Heart left ventricle (tissue), 16 donors: Measurements from ENCODE around the gene LMAN2L. TPM values are rescaled to one million over a fixed set of nuclear protein-coding genes. Genes with fewer than 3 reads are reported as not detected.

Experiments used
- ATAC-seq, 4 donors: fragments of 200-7000 bp; cut with Tn5 transposase; one replicate each; pipeline ENCODE4 v1.9.1; 2020 to 2022; ENCODE audit warnings: moderate library complexity in 4 of 4, mild to moderate bottlenecking in 3 of 4, moderate number of reproducible peaks in 1 of 4
- DNase-seq, 5 donors: peaks; one replicate each; pipeline ENCODE4 v3.0.0-alpha.2; 2020
- H3K27ac ChIP-seq, 12 donors: fragments of 200-600 bp; sonication (generic) in 4 of 12; one replicate each; pipeline versions ENCODE4 v1.5.0 to v1.8.0; 2016 to 2022; ENCODE audit warnings: mild to moderate bottlenecking in 2 of 12
- H3K27me3 ChIP-seq, 9 donors: fragments of 200-600 bp; sonication (generic) in 2 of 9; one replicate each; pipeline versions ENCODE4 v1.5.1 to v1.8.0; 2016 to 2022; ENCODE audit warnings: mild to moderate bottlenecking in 3 of 9
- H3K36me3 ChIP-seq, 9 donors: fragments of 200-600 bp; sonication (generic) in 2 of 9; one replicate each; pipeline versions ENCODE4 v1.5.0 to v1.8.0; 2018 to 2022; ENCODE audit warnings: mild to moderate bottlenecking in 2 of 9
- H3K4me1 ChIP-seq, 12 donors: fragments of 200-600 bp; sonication (generic) in 4 of 12; one replicate each; pipeline versions ENCODE4 v1.5.0 to v1.8.0; 2016 to 2022; ENCODE audit warnings: mild to moderate bottlenecking in 3 of 12
- H3K4me3 ChIP-seq, 12 donors: fragments of 200-600 bp; sonication (generic) in 4 of 12; one replicate each; pipeline versions ENCODE4 v1.5.0 to v1.8.0; 2017 to 2022; ENCODE audit warnings: mild to moderate bottlenecking in 9 of 12, moderate library complexity in 4 of 12
- H3K9me3 ChIP-seq, 12 donors: fragments of 200-600 bp; sonication (generic) in 4 of 12; one replicate each; pipeline versions ENCODE4 v1.5.0 to v1.8.0; 2016 to 2022; ENCODE audit warnings: mild to moderate bottlenecking in 1 of 12
- POLR2A ChIP-seq, 2 donors: fragments of 450-650 bp; IDR thresholded peaks; one replicate each; pipeline ENCODE4 v1.6.1; 2017; ENCODE audit warnings: antibody characterized with exemption in 2 of 2, mild to moderate bottlenecking in 2 of 2, moderate library complexity in 2 of 2
- WGBS, 4 donors: extraction: QIAGEN DNeasy Blood & Tissue Kit in 2 of 4; methylation state at CpG; one replicate each; pipeline versions ENCODE4 v1.1.5 to v1.1.7; 2013 to 2018; 5-methylcytosine and 5-hydroxymethylcytosine counted together
- intact Hi-C, 10 donors: fragments of 100-400 bp; cut with DNase I; formaldehyde crosslinking; loops; one replicate each; pipeline versions ENCODE4 v1.11.1 to v1.14.2; 2022
- polyA plus RNA-seq, 2 donors: library from polyadenylated mRNA; stranded (reverse); fragments of 200-250 nt; gene quantifications; one replicate each; pipeline ENCODE4 v1.2.3, GENCODE V29; 2013
- total RNA-seq, 9 donors: library from RNA; depleted of rRNA in 2 of 9; stranded (reverse); fragments of >200 nt in 2 of 9; fragmentation: NEBNext Ultra II Directional in 3 of 9; extraction: Animal tissue kit (Norgen Biotek cat#: 25700) in 3 of 9; gene quantifications; one replicate each; pipeline versions ENCODE4 v1.1.0 to v1.2.4, GENCODE V29; 2016 to 2023
- TF ChIP-seq, protein P1 (sequence below), 12 donors: fragments of 200-600 bp; sonication (generic) in 4 of 12; IDR thresholded peaks; one replicate each; pipeline versions ENCODE4 v1.5.0 to v1.8.0; 2018 to 2022; ENCODE audit warnings: antibody characterized with exemption in 12 of 12, mild to moderate bottlenecking in 5 of 12
- donor health status: ischemic (EF 13 %, LVEDD 7.1; RV severe dilation, severe dysfunction).
- donor health status: healthy with polysubstance abuse.
- donor health status: DM: no; HTN: yes; CAD: no.
- donor health status: DM: no; HTN: no; CAD: no.
- donor health status: ischemic (EF 25% LVEDD 6.9; RV normal size, moderate dysfunction).
- donor health status: ischemic (EF 25% LVEDD 5.7; RV mildly dilated, moderate dysfunction).
- donor health status: healthy.
- donor health status: DM: yes; HTN: yes; CAD: no.
- donor health status: ischemic (EF 35%, LVEDD 5.7; RV mildly dilated, moderate dysfunction).
- donor health status: nonischemic (EF 11% LVEDD 7.7; RV severe dilation, severe dysfunction).
- donor health status: DM: yes; HTN: yes; CAD: no.
- donor health status: PGD.
- donor health status: ischemic (EF 29% LVEDD 5.4; RV normal size, mild dysfunction).
- donor health status: nonischemic (EF 23%, LVEDD 6.1; RV moderate dilation, normal function).

The LMAN2L gene
- total and polyA plus RNA-seq, 11 donors, result 11.3 to 38.5 (median 20.5) TPM

DNA sequence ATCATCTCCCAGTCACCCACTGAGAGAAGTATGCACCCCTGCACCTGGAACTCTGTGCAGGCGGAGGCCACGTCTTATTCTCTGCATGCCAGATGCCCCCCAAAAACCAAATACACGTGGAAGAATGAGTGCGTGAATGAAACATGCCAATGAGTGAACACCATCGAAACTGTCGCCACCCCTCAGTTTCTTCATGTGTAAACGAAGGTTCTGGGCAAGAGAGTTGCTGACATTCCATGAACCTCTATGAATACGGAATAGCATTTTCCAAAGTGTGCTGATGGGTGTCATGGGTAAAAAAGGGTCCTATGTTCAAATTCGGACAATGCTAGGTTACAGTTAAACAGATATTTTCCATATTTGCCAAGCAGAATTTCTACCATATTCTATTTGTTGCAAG, 77.5 kb downstream of the LMAN2L start:
- ATAC-seq (no peak), DNase-seq (no peak)
- no peak overlapping the region for H3K4me3 ChIP-seq
- 87 to 94% (median 90%) methylated on average over 9 of the region's 9 CpGs for WGBS, 4 donors
- no peaks in the 10 kb centered on the region for H3K36me3 ChIP-seq
- TF ChIP-seq, protein P1, sequence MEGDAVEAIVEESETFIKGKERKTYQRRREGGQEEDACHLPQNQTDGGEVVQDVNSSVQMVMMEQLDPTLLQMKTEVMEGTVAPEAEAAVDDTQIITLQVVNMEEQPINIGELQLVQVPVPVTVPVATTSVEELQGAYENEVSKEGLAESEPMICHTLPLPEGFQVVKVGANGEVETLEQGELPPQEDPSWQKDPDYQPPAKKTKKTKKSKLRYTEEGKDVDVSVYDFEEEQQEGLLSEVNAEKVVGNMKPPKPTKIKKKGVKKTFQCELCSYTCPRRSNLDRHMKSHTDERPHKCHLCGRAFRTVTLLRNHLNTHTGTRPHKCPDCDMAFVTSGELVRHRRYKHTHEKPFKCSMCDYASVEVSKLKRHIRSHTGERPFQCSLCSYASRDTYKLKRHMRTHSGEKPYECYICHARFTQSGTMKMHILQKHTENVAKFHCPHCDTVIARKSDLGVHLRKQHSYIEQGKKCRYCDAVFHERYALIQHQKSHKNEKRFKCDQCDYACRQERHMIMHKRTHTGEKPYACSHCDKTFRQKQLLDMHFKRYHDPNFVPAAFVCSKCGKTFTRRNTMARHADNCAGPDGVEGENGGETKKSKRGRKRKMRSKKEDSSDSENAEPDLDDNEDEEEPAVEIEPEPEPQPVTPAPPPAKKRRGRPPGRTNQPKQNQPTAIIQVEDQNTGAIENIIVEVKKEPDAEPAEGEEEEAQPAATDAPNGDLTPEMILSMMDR (IDR thresholded peaks at IDR 0.05), result no peak
- no peak for TF ChIP-seq POLR2A (IDR thresholded peaks at IDR 0.05)
- H3K27me3 ChIP-seq, result no peaks in the 10 kb centered on the region
- no peak overlapping the region for H3K27ac ChIP-seq
- peaks cover 0 to 8% (median 0%) of the 10 kb centered on the region in 12 donors for H3K9me3 ChIP-seq
- peaks cover 0 to 17% (median 4%) of the 10 kb centered on the region in 12 donors for H3K4me1 ChIP-seq
- intact Hi-C loops, result no loop called here

DNA sequence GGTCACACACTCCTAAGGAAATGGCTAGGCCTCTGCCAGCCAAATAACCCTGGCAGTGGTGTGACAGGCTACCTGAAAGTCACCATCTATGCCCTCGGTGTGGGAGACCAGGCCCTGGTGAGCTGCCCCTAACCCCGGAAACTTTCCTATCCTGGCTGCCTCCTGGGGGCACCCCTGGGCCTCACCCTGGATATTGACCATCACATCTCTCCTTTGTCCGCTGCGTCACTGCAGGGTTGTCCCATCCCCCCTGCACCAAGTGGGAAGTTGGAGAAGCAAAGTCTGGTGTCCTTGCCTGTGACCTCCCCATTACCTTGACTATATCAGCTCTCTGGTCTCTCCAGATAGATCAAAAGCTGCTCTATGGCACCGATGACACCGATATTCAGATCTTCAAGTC, 78.5 kb downstream of the LMAN2L start:
- H3K27me3 ChIP-seq, result no peaks in the 10 kb centered on the region
- DNase-seq (no peak), ATAC-seq (no peak)
- H3K4me3 ChIP-seq, result no peak overlapping the region
- peaks cover 0 to 24% (median 4%) of the 10 kb centered on the region in 12 donors for H3K4me1 ChIP-seq
- H3K9me3 ChIP-seq, result peaks cover 0 to 8% (median 0%) of the 10 kb centered on the region in 12 donors
- WGBS, 4 donors, result 92 to 96% (median 95%) methylated on average over 6 of the region's 6 CpGs
- no peak overlapping the region for H3K27ac ChIP-seq
- intact Hi-C loops, result no loop called here
- no peaks in the 10 kb centered on the region for H3K36me3 ChIP-seq
- no peak for TF ChIP-seq POLR2A (IDR thresholded peaks at IDR 0.05)
- TF ChIP-seq, protein P1 (IDR thresholded peaks at IDR 0.05), result no peak

DNA sequence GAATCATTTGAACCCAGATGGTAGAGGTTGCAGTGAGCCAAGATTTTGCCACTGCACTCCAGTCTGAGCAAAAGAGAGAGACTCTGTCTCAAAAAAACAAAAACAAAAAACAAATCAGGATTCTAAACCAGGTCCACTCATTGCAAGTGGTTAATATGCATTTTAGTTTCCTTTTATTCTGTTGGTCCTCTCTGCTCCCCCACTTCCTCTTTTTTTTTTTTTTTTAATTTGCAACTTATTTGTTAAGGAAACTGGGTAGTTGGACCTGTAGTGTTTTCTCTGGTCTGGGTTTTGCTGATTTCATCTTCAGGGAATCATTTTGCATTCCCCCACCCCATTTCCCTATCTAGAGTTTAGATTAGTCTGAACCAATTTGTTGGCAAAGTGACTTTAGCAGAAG, 83.3 kb downstream of the LMAN2L start:
- H3K36me3 ChIP-seq, result no peaks in the 10 kb centered on the region
- no peak for DNase-seq
- H3K9me3 ChIP-seq, result no peaks in the 10 kb centered on the region
- no peak overlapping the region for H3K4me3 ChIP-seq
- H3K4me1 ChIP-seq, result peaks cover 0 to 10% (median 0%) of the 10 kb centered on the region in 12 donors
- TF ChIP-seq, protein P1 (IDR thresholded peaks at IDR 0.05), result no peak
- TF ChIP-seq POLR2A (IDR thresholded peaks at IDR 0.05), result no peak
- no peaks in the 10 kb centered on the region for H3K27me3 ChIP-seq
- H3K27ac ChIP-seq, result no peak overlapping the region
- intact Hi-C loops, result no loop called here
- no peak for ATAC-seq

Other genes with a start within 250 kb of the LMAN2L start
- gene NEURL3, start 234.7 kb downstream of the LMAN2L start, total RNA-seq, result under 1 TPM in 2 of 9 donors, not detected in 7; 0.27 to 0.75 TPM
- under 1 TPM in 1 of 2 donors, not detected in 1; 0.07 TPM for gene NEURL3, start 234.7 kb downstream of the LMAN2L start, polyA plus RNA-seq
- gene ARID5A, start 203.3 kb downstream of the LMAN2L start, total RNA-seq, result 10 to 100 TPM; 13.3 to 50.2 (median 28.2) TPM
- gene ARID5A, start 203.3 kb downstream of the LMAN2L start, polyA plus RNA-seq, result 10 to 100 TPM; 35.6 to 41.2 TPM
- gene KANSL3, start 101.8 kb downstream of the LMAN2L start, total RNA-seq, result 10 to 100 TPM; 22.7 to 38.0 (median 30.7) TPM
- gene KANSL3, start 101.8 kb downstream of the LMAN2L start, polyA plus RNA-seq, result 10 to 100 TPM; 13.8 to 24.0 TPM
- gene FER1L5, start 97.3 kb downstream of the LMAN2L start, total RNA-seq, result under 1 TPM in 2 of 9 donors, not detected in 7; 0.02 to 0.15 TPM
- under 1 TPM; 0.01 to 0.11 TPM for gene FER1L5, start 97.3 kb downstream of the LMAN2L start, polyA plus RNA-seq
- gene CNNM4, start 20.8 kb upstream of the LMAN2L start, total RNA-seq, result 10 to 100 TPM; 13.1 to 47.7 (median 28.7) TPM
- 10 to 100 TPM; 11.3 to 12.7 TPM for gene CNNM4, start 20.8 kb upstream of the LMAN2L start, polyA plus RNA-seq
- gene CNNM3, start 76.2 kb upstream of the LMAN2L start, total RNA-seq, result 10 to 100 TPM in 6 of 9 donors, 1 to 10 TPM in 3; 6.6 to 17.7 (median 10.6) TPM
- gene CNNM3, start 76.2 kb upstream of the LMAN2L start, polyA plus RNA-seq, result 1 to 10 TPM; 5.1 to 7.1 TPM
- 10 to 100 TPM in 2 of 9 donors, 1 to 10 TPM in 7; 2.3 to 23.6 (median 7.9) TPM for gene ANKRD23, start 104.0 kb upstream of the LMAN2L start, total RNA-seq
- 10 to 100 TPM in 1 of 2 donors, under 1 TPM in 1; 0.96 to 26.7 TPM for gene ANKRD23, start 104.0 kb upstream of the LMAN2L start, polyA plus RNA-seq
- 10 to 100 TPM; 13.3 to 18.4 (median 16.8) TPM for gene ANKRD39, start 118.0 kb upstream of the LMAN2L start, total RNA-seq
- 10 to 100 TPM; 18.3 to 33.4 TPM for gene ANKRD39, start 118.0 kb upstream of the LMAN2L start, polyA plus RNA-seq
- gene SEMA4C, start 130.0 kb upstream of the LMAN2L start, total RNA-seq, result 10 to 100 TPM; 15.6 to 29.6 (median 22.0) TPM
- 10 to 100 TPM; 11.7 to 17.0 TPM for gene SEMA4C, start 130.0 kb upstream of the LMAN2L start, polyA plus RNA-seq
- gene FAM178B, start 246.5 kb upstream of the LMAN2L start, total RNA-seq, result under 1 TPM in 4 of 9 donors, not detected in 5; 0.26 to 0.71 (median 0.50) TPM
- under 1 TPM; 0.14 to 0.50 TPM for gene FAM178B, start 246.5 kb upstream of the LMAN2L start, polyA plus RNA-seq